ENCODE measurements around the gene CCNL2.

Gene CCNL2

DNA sequence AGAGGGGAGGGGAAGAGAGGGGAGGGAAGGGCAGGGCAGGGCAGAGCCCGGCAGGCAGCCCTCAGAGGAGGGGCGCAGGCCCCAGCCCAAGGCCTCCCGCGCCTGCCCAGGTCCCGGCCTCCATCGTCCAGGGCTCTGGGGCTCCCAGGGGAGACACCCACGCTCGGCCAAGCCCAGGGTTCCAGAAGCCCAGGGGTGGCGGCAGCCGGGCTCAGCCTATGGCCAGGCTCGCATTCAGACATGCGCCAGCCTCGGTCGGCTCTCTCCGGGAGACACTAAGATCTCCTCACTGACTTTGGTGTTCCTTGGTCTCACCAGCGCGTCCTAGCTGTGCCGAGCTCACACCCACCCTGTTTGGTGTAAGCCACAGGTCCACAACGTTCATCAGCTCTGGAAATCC, 29.0 kb upstream of the CCNL2 start:
- POLR2A ChIA-PET: no interaction called here
- CTCF ChIA-PET: interaction anchor here (1.8 kb wide), 1 partner anchor 13 kb away, joined by 5 read pairs; no protein-coding TSS in a partner anchor
- H3K4me1 ChIP-seq (ENCODE audit: control insufficient read depth, insufficient read depth, low read length): no peaks in the 10 kb centered on the region

GRCh38 chr1:1427820-1428148, 28.6 kb upstream of the CCNL2 start:
- CTCF ChIA-PET: no interaction called here
- POLR2A ChIA-PET: no interaction called here
- H3K9me3 ChIP-seq (ENCODE audit: control insufficient read depth, insufficient read depth, low read depth, low read length): no peaks in the 10 kb centered on the region
- TF ChIP-seq ZNF768 (tag by site-specific recombination; IDR thresholded peaks at IDR 0.05) (no peak), GLIS1 (tag by site-specific recombination; IDR thresholded peaks at IDR 0.05) (0 out of 2 replicates have a peak, but pooled peaks have one; percentile 21), ZBTB26 (tag by site-specific recombination; optimal IDR thresholded peaks at IDR 0.05) (peak; percentile 16), ZNF423 (tag by site-specific recombination; IDR thresholded peaks at IDR 0.05) (no peak)
- peak overlapping the region; percentile 26 for H3K4me3 ChIP-seq (ENCODE audit: low read depth, low read length)
- H3K36me3 ChIP-seq (ENCODE audit: control insufficient read depth in 2 of 2, insufficient read depth in 1 of 2, low read length in 2 of 2): no peaks in the 10 kb centered on the region
- H3K27ac ChIP-seq (ENCODE audit: extremely low read depth, low read depth, low read length): no peak overlapping the region; the same call in 1 of the 2 replicates
- H3K4me1 ChIP-seq (ENCODE audit: control insufficient read depth, insufficient read depth, low read length): no peaks in the 10 kb centered on the region

More for the DNA sequence above, 29.0 kb upstream of the CCNL2 start:
- H3K9me3 ChIP-seq (ENCODE audit: control insufficient read depth, insufficient read depth, low read depth, low read length): no peaks in the 10 kb centered on the region
- no peak overlapping the region for H3K27ac ChIP-seq (ENCODE audit: extremely low read depth, low read depth, low read length)
- TF ChIP-seq ZBTB6 (tag by site-specific recombination; IDR thresholded peaks at IDR 0.05): 0 out of 2 replicates have a peak, but pooled peaks have one; percentile 25
- no peak for TF ChIP-seq ZNF121 (tag by site-specific recombination; IDR thresholded peaks at IDR 0.05)
- no peak for TF ChIP-seq OVOL3 (tag by site-specific recombination; IDR thresholded peaks at IDR 0.05)
- TF ChIP-seq ZNF18 (tag by site-specific recombination; IDR thresholded peaks at IDR 0.05): no peak
- TF ChIP-seq ZNF223 (tag by site-specific recombination; IDR thresholded peaks at IDR 0.05): no peak
- TF ChIP-seq PATZ1 (tag by site-specific recombination; IDR thresholded peaks at IDR 0.05): no peak
- no peaks in the 10 kb centered on the region for H3K36me3 ChIP-seq (ENCODE audit: control insufficient read depth in 2 of 2, insufficient read depth in 1 of 2, low read length in 2 of 2)
- H3K4me3 ChIP-seq (ENCODE audit: low read depth, low read length): no peak overlapping the region

DNA sequence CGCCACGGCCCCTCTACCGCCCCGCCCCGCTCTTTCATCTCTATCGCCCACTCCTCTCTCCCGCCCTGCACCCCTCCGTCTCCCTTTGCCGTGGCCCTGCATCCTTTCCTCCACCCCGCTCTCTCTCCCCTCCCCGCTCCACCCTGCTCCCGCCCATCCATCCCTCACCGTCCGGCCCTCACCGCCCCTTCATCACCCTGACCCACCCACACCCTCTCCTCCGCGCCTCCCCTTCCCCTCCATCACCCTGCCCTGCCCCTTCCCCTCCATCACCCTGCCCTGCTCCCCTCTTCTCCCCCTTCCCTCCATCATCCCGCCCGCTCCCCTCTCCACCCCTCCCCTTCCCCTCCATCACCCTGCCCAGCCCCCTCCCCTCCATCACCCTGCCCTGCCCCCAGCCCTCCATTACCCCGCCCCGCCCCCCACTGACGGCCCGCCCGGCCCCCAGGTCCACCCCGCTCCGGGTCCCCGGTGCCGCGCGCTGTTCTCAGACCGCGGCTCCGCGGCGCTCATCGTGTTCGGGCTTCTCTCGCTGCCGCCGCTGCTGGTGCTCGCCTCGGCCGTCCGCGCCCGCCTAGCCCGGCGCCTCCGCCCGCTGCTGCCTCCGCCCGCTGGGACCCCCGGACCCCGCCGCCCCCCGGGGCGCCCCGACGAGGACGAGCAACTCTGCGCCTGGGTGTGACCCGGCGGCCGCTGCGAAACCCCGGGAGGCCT, 28.1 kb upstream of the CCNL2 start:
- no peaks in the 10 kb centered on the region for H3K36me3 ChIP-seq (ENCODE audit: control insufficient read depth in 2 of 2, insufficient read depth in 1 of 2, low read length in 2 of 2)
- H3K27ac ChIP-seq (ENCODE audit: extremely low read depth, low read depth, low read length): no peak overlapping the region; the same call in 1 of the 2 replicates
- no peaks in the 10 kb centered on the region for H3K9me3 ChIP-seq (ENCODE audit: control insufficient read depth, insufficient read depth, low read depth, low read length)
- ChIA-PET POLR2A (no interaction called here), CTCF (no interaction called here)
- peak overlapping the region; percentile 26 for H3K4me3 ChIP-seq (ENCODE audit: low read depth, low read length)
- no peaks in the 10 kb centered on the region for H3K4me1 ChIP-seq (ENCODE audit: control insufficient read depth, insufficient read depth, low read length)
- TF ChIP-seq KLF7 (tag by site-specific recombination; IDR thresholded peaks at IDR 0.05; ENCODE audit: borderline replicate concordance) (peak; percentile 63; the same call in 1 of the 2 replicates), ZNF155 (tag by site-specific recombination; IDR thresholded peaks at IDR 0.05) (no peak), OSR2 (tag by site-specific recombination; IDR thresholded peaks at IDR 0.05) (no peak), ZFHX2 (tag by site-specific recombination; conservative IDR thresholded peaks at IDR 0.05) (peak; percentile 93), YY1 (tag by site-specific recombination; IDR thresholded peaks at IDR 0.05) (no peak), KLF9 (tag by site-specific recombination; IDR thresholded peaks at IDR 0.05; ENCODE audit: low read depth) (no peak), ZNF37A (tag by site-specific recombination; IDR thresholded peaks at IDR 0.05) (no peak), PATZ1 (tag by site-specific recombination; IDR thresholded peaks at IDR 0.05) (peak; percentile 35; the same call in 1 of the 2 replicates)
- TF ChIP-seq, protein P1, sequence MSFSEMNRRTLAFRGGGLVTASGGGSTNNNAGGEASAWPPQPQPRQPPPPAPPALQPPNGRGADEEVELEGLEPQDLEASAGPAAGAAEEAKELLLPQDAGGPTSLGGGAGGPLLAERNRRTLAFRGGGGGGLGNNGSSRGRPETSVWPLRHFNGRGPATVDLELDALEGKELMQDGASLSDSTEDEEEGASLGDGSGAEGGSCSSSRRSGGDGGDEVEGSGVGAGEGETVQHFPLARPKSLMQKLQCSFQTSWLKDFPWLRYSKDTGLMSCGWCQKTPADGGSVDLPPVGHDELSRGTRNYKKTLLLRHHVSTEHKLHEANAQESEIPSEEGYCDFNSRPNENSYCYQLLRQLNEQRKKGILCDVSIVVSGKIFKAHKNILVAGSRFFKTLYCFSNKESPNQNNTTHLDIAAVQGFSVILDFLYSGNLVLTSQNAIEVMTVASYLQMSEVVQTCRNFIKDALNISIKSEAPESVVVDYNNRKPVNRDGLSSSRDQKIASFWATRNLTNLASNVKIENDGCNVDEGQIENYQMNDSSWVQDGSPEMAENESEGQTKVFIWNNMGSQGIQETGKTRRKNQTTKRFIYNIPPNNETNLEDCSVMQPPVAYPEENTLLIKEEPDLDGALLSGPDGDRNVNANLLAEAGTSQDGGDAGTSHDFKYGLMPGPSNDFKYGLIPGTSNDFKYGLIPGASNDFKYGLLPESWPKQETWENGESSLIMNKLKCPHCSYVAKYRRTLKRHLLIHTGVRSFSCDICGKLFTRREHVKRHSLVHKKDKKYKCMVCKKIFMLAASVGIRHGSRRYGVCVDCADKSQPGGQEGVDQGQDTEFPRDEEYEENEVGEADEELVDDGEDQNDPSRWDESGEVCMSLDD (tag by site-specific recombination; IDR thresholded peaks at IDR 0.05): no peak
